Measurements from ENCODE around the gene TTC23L.

- TF ChIP-seq CHD2 (IDR thresholded peaks at IDR 0.05; ENCODE audit: low read length, partially characterized antibody) = no peak
- TF ChIP-seq CEBPB (IDR thresholded peaks at IDR 0.05) = no peak
- TF ChIP-seq CTCF (IDR thresholded peaks at IDR 0.05) = no peak
- no peak for TF ChIP-seq MAFK (IDR thresholded peaks at IDR 0.05; ENCODE audit: partially characterized antibody)
- no peak for TF ChIP-seq KDM5A (IDR thresholded peaks at IDR 0.05)
- no peak for TF ChIP-seq POLR2AphosphoS2 (conservative IDR thresholded peaks at IDR 0.05; ENCODE audit: low read length)
- no peak for TF ChIP-seq REST (IDR thresholded peaks at IDR 0.05)
- TF ChIP-seq CHD4 (IDR thresholded peaks at IDR 0.05; ENCODE audit: borderline replicate concordance) = no peak
- TF ChIP-seq RAD21 (conservative IDR thresholded peaks at IDR 0.05 in 1 of 2, IDR thresholded peaks at IDR 0.05 in 1 of 2) = no peak
- TF ChIP-seq HDAC2 (IDR thresholded peaks at IDR 0.05) = no peak
- TF ChIP-seq SREBF2 (IDR thresholded peaks at IDR 0.05) = no peak
- TF ChIP-seq CBX8 (IDR thresholded peaks at IDR 0.05) = no peak
Measured at GRCh38 chr5:34844106-34844505, 5.1 kb downstream of the TTC23L start.
